NCI-H748 treated with DMSO at 0.1 percent for 48 hours (cell line): Measurements from ENCODE around the gene PRRG2.

ENCODE experiments used
- DNase-seq: peaks from one replicate; lab custom pipeline; 2025; lab: John Stamatoyannopoulos, UW

PRRG2 gene

GRCh38 chr19:49581007-49581508 is at the start of gene PRRG2:
TSS of gene PRRG2 (plus strand) at chr19:49581316. CDS start at chr19:49583220, 1,904 bp downstream.
- peak; percentile 57 for DNase-seq

- DNase-seq = peak; percentile 60
Observed at GRCh38 chr19:49533551-49534488, 47.3 kb upstream of the PRRG2 start.

- no peak for DNase-seq
Observed at GRCh38 chr19:49534632-49535385, 46.3 kb upstream of the PRRG2 start.

GRCh38 chr19:49536921-49537462 is 44.1 kb upstream of the PRRG2 start:
- DNase-seq = no peak

- no peak for DNase-seq
Observed at GRCh38 chr19:49538643-49539042, 42.5 kb upstream of the PRRG2 start.

GRCh38 chr19:49539192-49539952 is 41.7 kb upstream of the PRRG2 start:
- no peak for DNase-seq

- no peak for DNase-seq
Observed at GRCh38 chr19:49541914-49542313, 39.2 kb upstream of the PRRG2 start.

- no peak for DNase-seq
Observed at GRCh38 chr19:49542446-49542845, 38.7 kb upstream of the PRRG2 start.

GRCh38 chr19:49543032-49543431 is 38.1 kb upstream of the PRRG2 start:
- DNase-seq = no peak

GRCh38 chr19:49544154-49544553 is 37.0 kb upstream of the PRRG2 start:
- no peak for DNase-seq

GRCh38 chr19:49546825-49547565 is 34.1 kb upstream of the PRRG2 start:
- DNase-seq = peak; percentile 90

- no peak for DNase-seq
Observed at GRCh38 chr19:49549045-49549444, 32.1 kb upstream of the PRRG2 start.

GRCh38 chr19:49551531-49551930 is 29.6 kb upstream of the PRRG2 start:
- no peak for DNase-seq

GRCh38 chr19:49552749-49553148 is 28.4 kb upstream of the PRRG2 start:
- no peak for DNase-seq

GRCh38 chr19:49553451-49554271 is 27.5 kb upstream of the PRRG2 start:
- no peak for DNase-seq

GRCh38 chr19:49554701-49555181 is 26.4 kb upstream of the PRRG2 start:
- no peak for DNase-seq

GRCh38 chr19:49555600-49556411 is 25.3 kb upstream of the PRRG2 start:
- no peak for DNase-seq

- no peak for DNase-seq
Observed at GRCh38 chr19:49556412-49557398, 24.4 kb upstream of the PRRG2 start.
